ENCODE data around the gene LTBP4.
"Not testable (repeated sequence)": the region's sequence is repeated elsewhere in the genome, so short reads cannot be mapped to it uniquely, and the experiment has no call there.

LTBP4 gene

DNA sequence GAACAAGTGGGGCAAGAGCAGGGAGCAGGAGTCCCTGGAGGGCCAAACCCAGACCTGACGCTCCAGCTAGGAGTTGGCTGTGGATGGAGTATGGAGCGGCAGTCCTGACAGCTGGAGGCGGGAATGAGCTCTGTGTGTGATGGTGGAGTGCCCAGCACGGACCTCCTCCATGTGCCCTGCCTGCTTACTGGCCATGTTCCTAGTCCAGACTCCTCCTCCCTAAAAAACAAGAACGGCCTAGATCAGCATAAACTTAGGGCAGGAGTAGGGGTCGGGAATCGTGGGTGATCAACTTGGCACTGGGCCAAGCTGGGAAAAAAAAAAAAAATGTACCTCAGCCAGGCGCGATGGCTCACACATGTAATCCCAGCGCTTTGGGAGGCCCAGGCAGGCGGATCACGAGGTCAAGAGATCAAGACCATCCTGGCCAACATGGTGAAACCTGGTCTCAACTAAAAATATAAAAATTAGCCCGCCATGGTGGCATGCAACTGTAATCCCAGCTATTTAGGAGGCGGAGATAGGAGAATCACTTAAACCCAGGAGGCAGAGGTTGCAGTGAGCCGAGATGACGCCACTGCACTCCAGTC, 29.5 kb downstream of the LTBP4 start:
- no peak for DNase-seq

DNA sequence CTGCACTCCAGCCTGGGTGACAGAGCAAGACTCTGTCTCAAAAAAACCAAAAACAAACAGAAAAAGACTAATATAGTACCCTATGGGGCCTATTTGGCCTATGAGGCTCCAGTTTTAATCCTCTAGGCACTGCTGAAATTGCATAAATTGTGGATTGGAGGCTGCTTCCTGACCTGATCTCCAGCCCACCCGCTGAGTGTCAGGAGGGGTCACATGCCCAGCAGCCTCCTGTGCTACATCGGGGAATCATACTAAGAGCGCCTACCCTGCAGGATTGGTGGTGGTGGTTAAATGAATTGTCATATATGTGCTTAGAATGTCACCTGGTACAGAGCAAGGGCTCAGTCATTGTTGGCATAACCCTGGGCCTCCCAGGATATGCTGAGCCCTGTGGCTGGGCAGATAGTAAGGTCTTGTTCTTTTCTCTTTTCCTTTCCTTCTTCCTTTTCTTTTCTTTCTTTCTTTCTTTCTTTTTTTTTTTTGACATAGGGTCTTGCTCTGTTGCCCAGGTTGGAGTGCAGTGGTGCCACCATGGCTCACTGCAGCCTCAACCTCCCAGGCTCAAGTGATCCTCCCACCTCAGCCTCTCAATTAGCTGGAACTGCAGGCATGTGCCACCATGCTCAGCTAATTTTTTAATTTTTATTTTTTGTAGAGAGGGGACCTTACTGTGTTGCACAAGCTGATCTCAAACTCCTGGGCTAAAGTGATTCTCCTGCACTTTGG, 31.3 kb downstream of the LTBP4 start:
- DNase-seq = no peak

DNA sequence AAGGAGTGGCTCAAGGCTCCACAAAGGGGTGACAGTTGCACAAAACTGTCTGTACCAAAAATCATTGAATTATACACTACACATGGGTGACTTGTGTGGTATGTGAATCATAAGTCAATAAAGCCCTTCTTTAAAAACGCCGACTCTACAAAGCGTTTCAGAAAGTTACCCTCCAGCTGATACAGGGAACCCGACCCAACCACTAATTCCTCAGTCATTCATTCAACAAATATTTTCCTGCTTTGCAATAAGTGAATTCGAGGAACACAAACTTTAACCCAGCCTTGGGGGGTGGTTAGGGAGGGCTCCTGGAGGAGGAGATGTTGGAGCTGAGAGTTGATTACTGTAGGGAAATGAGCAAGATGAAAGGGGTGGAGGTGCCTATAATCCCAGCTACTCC, 32.0 kb downstream of the LTBP4 start:
- DNase-seq = no peak

DNA sequence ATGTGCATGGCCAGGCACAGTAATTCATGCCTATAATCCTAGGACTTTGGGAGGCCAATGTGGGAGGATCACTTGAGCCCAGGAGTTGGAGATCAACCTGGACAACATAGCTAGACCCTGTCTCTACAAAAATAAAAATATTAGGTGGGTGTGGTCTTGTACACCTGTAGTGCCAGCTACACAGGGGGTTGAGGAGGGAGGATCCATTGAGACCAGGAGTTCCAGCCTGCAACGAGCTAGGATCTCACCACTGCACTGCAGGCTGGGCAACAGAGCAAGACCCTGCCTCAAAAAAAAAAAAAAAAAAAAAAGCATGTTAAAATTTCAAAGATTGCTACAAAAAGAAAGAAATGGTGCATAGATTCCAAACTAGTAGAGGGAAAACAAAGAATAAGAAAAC, 37.2 kb downstream of the LTBP4 start:
- DNase-seq = no peak

DNA sequence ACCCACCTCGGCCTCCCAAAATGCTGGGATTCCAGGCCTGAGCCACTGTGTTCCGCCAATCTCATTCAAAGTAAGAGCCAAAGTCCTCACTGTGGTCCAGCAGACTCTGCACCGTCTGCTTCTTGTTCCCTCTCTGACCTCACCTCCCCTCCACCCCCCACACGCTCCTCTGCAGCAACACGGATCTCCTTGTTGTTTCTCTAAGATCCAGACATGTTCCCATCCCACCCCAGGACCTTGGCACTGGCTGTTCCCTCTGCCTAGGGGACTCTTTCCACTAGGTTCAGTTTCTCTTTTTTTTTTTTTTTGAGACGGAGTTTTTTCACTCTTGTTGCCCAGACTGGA, 38.4 kb downstream of the LTBP4 start:
- DNase-seq = no peak

DNA sequence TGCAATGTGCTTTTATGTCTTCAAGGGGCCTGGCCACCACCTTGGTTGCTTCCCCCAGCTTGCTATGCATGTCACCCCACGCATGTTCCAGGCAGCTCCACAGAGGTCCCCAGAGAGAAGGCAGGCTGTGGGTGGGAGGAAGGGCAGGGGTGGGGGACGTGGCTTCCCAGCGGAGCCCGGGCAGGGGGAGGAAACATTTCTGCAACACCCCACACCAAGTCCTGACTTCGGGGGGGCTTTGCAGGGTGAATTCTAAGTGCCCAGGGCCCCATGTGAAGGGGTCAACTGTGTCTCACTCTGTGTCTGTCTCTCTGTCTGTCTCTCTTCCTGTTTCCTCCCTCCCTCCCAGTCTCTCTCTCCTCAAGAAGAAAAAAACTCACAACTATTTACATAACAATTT, 39.6 kb downstream of the LTBP4 start:
- DNase-seq = peak in 2 of 4 experiments; percentile 24 to 32

DNA sequence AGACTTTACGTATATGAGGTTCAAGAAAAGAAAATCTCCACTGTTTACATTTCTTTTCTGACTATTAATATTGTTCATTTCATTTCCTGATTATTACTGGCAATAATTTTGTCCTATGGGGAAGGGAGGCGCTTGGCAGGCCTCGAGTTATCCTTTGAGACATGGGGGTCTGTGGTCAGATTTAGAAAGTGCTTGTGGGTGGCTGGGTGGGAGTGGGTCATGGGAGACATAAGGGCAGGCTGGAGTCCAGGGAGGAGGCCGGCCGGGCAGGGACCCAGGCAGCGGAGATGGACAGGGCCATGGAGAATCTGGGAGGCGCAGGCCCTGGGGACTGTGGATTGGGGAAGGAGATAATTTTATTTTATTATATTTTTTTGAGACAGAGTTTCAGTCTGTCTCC, 40.1 kb downstream of the LTBP4 start:
- no peak for DNase-seq

DNA sequence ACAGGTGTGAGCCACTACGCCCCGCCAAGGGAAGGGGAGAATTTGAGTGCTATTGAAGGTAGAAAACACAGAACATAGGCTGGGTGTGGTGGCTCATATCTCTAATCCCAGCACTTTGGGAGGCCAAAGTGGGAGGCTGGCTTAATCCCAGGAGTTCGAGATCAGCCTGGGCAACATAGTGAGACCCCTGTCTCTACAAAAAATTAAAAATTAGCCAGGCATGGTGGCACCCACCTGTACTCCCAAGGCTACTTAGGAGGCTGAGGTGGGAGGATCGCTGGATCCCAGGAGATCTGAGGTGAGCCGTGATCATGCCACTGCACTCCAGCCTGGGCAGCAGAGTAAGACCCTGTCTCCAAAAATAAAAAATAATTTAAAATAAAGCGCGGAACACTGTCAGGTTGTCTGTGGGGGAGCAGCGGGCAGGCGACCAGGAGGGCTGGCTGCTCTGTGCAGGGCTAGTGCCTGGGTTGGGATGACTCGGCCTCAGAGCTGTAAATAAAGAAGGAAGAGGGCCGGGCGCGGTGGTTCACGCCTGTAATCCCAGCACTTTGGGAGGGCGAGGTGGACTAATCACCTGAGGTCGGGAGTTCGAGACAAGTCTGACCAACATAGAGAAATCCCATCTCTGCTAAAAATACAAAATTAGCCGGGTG, 41.0 kb downstream of the LTBP4 start:
- no peak for DNase-seq

DNA sequence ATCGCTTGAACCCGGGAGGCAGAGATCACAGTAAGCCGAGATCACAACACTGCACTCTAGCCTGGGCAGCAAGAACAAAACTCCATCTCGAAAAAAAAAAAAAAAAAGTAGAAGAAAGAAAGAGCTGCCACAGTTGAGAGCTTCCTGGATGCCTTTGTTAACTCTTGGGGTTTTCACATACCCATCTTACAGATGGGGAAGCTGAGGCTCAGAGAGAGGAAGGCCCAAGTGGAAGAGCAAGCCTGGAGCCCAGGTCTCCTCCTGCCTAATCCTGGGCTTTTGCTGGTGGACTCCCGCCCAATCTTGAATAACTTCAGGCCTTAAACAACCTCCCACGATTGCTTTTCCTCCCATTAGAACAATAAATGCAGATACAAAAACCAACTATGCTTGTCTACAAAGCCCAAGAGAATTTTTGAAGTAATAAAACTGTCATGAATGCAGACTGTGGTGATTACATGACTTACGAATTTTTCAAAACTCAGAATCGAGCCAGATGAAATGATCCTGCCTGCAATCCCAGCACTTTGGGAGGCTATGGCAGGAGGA, 41.7 kb downstream of the LTBP4 start:
- DNase-seq = no peak

DNA sequence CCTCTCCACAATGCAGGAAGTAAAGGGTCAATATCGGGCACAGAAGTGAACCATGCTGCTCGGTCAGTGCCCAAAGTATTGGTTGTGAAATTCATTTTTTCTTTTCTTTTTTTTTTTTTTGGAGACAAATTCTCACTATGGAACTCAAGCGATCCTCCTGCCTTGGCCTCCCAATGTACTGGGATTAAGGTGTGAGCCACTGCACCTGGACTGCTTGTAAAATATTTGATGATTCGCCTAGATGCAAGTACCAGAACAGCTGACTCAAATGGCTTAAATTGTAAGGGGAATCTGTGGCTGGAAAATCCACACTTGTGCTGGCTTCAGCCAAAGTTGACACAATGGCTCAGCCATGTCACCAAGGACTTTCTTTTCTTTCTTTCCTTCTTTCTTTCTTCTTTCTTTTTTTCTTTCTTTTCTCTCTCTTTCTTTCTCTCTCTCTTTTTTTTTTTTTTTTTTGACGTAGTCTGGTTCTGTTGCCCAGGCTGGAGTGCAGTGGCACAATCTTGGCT, 45.6 kb downstream of the LTBP4 start:
- DNase-seq = no peak

DNA sequence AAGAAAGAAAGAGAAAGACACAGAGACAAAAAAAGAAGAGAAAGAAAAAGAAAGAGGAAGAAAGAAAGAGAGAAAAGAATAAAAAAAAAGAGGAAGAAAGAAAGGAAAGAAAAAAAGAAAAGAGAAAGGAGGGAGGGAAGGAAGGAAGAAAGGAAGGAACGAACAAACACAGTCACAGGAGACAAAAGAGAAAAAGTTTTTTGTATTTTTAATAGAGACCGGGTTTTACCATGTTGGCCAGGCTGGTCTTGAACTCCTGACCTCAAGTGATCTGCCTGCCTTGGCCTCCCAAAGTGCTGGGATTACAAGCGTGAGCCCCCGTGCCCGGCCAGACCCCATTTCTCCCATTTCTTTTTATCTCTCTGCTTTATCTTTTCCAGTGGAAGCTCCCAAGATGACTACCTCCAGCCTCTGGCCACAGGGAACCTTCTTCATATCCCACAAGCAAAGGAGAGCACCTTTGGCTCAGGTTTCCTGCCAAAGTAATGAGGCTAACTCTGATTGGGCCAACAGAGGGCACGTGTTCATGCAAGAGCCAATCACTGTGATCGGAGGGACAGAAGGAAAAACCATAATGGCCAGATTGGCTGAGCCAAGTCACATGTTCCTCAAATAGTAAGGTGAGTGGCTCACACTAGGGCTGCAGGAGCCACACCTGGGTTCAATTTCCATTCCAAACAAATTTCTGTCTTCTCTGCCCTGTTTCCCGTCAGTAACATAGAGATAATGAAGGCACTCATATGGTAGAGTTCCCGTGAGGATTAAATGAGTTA, 48.9 kb downstream of the LTBP4 start:
- DNase-seq = not testable (repeated sequence)

DNA sequence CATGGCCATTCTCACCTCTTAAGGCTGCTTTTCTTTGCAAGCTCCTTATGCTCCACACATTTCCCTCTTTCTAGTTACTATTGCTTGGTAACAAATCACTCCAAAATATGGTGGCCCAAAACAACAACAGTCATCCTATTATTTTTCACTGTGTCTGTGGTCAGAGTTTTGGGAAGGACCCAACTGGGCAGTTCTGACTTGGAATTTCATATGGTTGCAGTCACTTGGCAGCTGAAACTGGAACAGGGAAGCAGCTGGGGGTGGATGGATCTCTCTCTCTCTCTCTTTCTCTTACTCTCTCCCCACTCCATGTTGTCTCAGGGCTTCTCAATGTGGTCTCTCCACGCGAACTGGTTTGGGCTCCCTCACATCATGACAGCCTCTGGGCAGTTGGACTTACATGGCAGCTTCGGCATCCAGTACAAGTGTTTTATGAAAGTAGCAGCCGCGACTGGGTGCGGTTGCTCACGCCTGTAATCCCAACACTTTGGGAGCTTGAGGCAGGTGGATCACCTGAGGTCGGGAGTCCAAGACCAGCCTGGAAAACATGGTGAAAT, 49.7 kb downstream of the LTBP4 start:
- no peak for DNase-seq

DNA sequence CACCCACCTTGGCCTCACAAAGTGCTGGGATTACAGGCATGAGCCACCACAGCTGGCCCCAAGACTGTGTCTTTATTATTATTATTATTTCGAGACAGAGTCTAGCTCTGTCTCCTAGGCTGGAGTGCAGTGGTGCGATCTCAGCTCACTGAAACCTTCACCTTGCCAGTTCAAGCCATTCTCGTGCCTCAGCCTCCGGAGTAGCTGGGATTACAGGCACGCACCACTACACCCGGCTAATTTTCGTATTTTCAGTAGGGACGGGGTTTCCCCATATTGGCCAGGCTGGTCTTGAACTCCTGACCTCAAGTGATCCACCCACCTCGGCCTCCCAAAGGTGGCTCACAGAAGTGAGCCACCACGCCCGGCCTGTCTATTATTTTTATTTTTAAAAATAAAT, 51.1 kb downstream of the LTBP4 start:
- not testable (repeated sequence) for DNase-seq

DNA sequence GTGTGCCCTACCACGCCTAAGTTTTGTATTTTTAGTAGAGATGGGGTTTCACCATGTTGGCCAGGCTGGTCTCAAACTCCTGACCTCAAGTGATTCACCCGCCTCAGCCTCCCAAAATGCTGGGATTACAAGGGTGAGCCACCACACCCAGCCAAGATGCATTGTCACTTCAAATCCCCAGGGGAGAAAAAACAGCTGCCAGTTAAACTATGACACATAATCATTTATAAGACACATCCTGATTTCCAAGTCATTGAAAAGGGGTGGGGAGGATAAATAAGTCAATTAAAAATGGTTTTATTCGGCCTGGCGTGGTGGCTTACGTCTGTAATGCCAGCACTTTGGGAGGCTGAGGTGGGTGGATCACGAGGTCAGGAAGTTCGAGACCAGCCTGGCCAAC, 54.5 kb downstream of the LTBP4 start:
- not testable (repeated sequence) for DNase-seq

DNA sequence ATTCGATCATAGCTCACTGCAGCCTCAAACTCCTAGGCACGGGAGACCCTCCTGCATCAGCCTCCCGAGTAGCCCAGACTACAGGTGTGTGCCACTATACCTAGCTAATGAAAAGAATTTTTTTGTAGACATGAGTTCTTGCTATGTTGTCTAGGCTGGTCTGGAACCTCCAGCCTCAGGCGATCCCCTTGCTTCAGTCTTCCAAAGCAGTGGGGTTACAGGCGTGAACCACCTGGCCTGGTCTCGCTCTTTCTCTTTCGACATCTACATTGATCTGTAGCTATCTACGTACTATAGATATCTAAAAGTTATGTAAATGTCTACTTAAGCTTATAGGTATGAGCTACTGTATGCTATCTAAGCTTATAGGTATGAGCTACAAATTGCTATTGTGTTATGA, 56.9 kb downstream of the LTBP4 start:
- no peak for DNase-seq

DNA sequence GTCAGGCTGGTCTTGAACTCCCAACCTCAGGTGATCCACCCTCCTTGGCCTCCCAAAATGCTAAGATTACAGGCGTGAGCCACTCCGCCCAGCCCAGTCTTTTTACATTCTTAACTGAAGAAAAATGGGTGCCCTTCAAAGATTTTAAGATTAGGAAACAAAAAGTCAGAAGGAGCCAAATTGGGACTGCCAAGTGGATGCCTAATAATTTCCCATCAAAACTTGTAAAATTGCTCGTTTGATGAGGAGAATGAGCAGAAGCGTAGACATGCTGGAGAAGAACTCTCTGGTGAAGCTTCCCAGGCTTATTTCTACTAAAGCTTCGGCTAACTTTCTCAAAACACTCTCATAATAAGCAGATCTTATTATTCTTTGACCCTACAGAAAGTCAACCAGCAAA, 57.9 kb downstream of the LTBP4 start:
- DNase-seq = no peak

DNA sequence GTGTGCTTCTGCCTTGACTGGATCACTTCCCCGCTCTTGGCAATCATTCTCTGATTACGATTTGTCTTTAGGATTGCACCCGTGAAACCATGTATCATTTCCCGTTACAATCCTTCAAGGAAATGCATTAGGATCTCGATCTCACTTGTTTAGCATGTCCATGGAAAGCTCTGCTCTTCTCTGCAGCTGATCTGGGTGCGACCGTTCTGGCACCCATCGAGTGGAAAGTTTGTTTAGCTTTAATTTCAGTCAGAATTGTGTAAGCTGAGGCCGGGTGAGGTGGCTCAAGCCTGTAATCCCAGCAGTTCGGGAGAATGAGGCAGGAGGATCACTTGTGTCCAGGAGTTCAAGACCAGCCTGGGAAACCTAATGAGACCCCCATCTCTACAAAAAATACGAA, 58.4 kb downstream of the LTBP4 start:
- DNase-seq = no peak

DNA sequence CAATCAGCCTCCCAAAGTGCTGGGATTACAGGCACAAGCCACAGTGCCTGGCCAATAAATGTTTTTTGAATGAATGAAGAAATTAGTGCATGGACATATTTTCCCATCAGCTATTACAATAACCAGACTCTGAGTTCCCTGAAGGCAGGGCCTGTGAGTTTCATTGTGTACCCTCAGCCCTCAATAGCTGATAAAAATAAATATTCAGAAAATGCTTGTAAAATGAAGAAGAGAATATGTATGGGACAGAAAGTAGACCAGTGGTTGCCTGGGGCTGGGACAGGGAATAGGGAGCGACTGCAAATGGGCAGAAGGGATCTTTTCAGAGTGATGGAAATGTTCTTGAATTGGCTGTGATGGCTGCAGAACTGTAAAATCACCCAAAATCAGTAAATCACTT, 60.4 kb downstream of the LTBP4 start:
- no peak for DNase-seq

DNA sequence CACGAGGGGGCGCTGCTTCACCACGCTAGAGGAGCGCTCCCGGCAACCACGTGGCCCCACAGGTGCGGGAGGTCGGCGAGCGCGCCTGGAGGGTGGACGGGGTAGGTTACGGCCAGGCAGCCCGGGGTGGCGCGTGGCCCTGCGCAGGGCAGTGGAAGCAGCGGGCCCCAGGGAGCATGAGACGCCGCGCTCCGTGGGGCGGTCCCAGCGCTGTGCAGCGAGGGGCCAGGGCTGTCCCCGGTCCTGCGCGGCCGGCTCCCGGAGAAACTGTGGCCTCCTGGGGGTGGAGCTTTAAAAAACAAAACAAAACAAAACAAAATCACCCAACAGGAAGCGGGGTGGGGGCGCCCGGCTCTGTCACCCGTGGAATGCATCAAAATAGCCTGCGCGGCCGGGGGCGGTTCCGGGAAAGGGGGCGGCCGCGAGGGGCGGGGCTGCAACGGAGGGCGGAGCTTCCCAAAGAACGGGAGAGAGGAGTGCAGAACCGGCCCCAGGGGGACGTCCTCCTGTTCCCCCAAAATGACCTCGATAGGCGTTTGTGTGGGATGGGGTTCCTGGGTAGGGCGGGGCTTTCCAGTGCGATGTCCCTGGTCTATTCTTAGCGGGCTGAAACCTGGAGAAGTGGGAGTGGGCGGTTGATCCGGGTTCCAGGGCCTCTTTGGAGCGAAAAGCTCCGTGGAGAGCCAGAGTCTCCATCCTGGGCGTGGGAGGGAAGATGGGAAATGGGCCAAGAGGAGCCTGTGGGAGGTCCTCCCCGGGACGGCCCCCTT, 61.9 kb downstream of the LTBP4 start:
- DNase-seq = peak; percentile 89 to 94 (median 92)

DNA sequence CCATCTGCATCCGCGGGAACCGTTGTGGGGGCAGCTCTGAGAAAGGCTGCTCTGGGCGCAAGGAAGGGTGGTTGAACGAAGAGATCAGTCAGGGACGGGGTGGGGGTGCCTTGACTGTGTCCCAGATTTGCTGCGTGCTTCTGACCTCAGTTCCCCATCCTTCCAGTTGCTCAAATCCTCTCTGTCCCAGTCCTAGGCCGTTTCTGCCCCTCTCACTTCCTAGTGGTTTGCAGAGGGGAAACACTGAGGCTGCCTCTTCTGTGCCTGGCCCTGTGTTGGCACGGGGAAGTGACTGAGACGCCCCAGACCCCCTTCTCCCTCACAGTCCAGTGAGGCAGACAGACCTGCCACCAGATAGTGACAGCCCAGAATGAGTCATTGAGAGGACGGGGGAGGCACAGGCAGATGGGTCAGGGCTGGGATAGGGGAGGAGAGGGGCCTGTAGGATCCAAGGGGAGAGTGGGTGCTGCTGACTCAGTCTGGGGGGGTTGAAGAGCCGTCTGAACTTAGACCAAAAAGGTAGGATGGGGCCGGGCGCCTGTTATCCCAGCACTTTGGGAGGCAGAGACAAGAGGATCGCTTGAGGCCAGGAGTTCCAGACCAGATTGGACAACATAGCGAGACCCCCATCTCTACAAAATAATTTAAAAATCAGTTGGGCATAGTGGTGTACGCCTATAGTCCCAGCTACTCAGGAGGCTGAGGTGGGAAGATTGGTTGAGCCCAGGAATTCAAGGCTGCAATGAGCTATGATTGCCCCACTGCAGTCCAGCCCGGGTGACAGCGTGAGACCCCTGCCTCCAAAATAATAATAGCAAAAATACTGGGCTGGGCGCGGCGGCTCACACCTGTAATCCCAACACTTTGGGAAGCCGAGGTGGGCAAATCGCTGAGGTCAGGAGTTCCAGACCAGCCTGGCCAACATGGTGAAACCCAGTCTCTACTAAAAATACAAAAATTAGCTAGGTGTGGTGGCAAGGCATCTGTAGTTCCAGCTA, 62.8 kb downstream of the LTBP4 start:
- DNase-seq = peak in 2 of 4 experiments; percentile 68 to 84

Data from suppressor macrophage (primary cell).